HepG2 (cell line): Measurements from ENCODE around the gene BCAS4. TPM values are rescaled to one million over a fixed set of nuclear protein-coding genes. Genes with fewer than 3 reads are reported as not detected.

Experiments used
- ATAC-seq: fragments of 200-7000 bp; cut with Tn5 transposase; 3 replicates; pipeline ENCODE4 v1.9.1; 2020; ENCODE audit warnings: mild to moderate bottlenecking, moderate library complexity
- BruUV-seq: library from RNA; stranded (reverse); fragments of 400-500 nt; replicated peaks from 2 replicates; lab custom pipeline; 2021; lab: Mats Ljungman, UMichigan
- CTCF ChIA-PET: fragments of 300-600 bp; formaldehyde crosslinking; extraction: SDS; loops from one replicate; lab custom pipeline; 2021; ENCODE audit warnings: low total read pairs, inconsistent platforms, low intra/inter-chr PET ratio; lab: Yijun Ruan, JAX
- POLR2A ChIA-PET: fragments of 350-600 bp; sonication (Branson Sonifier 250); formaldehyde crosslinking; loops from one replicate; lab custom pipeline; 2020; ENCODE audit warnings: antibody characterized with exemption, inconsistent platforms; lab: Yijun Ruan, JAX
- DNase-seq: peaks from one replicate; pipeline ENCODE4 v3.0.0-alpha.2; 2015; ENCODE audit warnings: low spot score
- FAIRE-seq: peaks from 3 replicates; lab custom pipeline; 2011; peaks lifted over from hg19 to GRCh38; lab: Jason Lieb, UNC
- H2AFZ ChIP-seq: one replicate; pipeline ENCODE4 v1.6.1; 2011; ENCODE audit warnings: low read length, inconsistent platforms
- H3K27ac ChIP-seq: fragments of 300-600 bp; 3 replicates; pipeline ENCODE4 v1.8.0; 2011; ENCODE audit warnings: mixed run types, mild to moderate bottlenecking, mixed read lengths, low read length, inconsistent platforms; ENCODE audit not compliant: insufficient read depth; ENCODE audit errors: extremely low read length
- H3K27me3 ChIP-seq, 2 experiments: fragments of 200-600 bp in 1 of 2; 2 replicates in 1 of 2; 3 replicates in 1 of 2; pipeline versions ENCODE4 v1.6.0 to v1.8.0; 2011; ENCODE audit warnings: low read length in 2 of 2, mild to moderate bottlenecking in 2 of 2, moderate library complexity in 2 of 2, inconsistent platforms in 1 of 2; ENCODE audit not compliant: insufficient read depth in 2 of 2, control insufficient read depth in 1 of 2
- H3K36me3 ChIP-seq, 2 experiments: fragments of 200-600 bp in 1 of 2; replicated peaks in 1 of 2; 2 replicates in 1 of 2; 3 replicates in 1 of 2; pipeline versions ENCODE4 v1.5.1 to v1.8.0; 2011; ENCODE audit warnings: low read length in 2 of 2, inconsistent platforms in 1 of 2; ENCODE audit not compliant: insufficient read depth in 2 of 2, control insufficient read depth in 1 of 2
- H3K4me1 ChIP-seq: 2 replicates; pipeline ENCODE4 v1.5.1; 2012; ENCODE audit warnings: low read length, inconsistent platforms; ENCODE audit not compliant: insufficient read depth
- H3K4me2 ChIP-seq: 2 replicates; pipeline ENCODE4 v1.6.0; 2011; ENCODE audit warnings: low read depth, low read length, inconsistent platforms
- H3K4me3 ChIP-seq, 3 experiments: fragments of 200-600 bp in 1 of 3; sonication (generic), shearing (Covaris generic) in 1 of 3; replicated peaks in 1 of 3; 2 replicates each; pipeline ENCODE4 v1.5.1; 2011 to 2016; ENCODE audit warnings: low read length in 3 of 3, inconsistent platforms in 2 of 3, low read depth in 2 of 3, mild to moderate bottlenecking in 2 of 3, control low read depth in 1 of 3, mixed read lengths in 1 of 3; ENCODE audit not compliant: insufficient read depth in 1 of 3
- H3K79me2 ChIP-seq: one replicate; pipeline ENCODE4 v1.6.1; 2011; ENCODE audit warnings: low read length, inconsistent platforms; ENCODE audit not compliant: insufficient read depth
- H3K9ac ChIP-seq: 2 replicates; pipeline ENCODE4 v1.6.0; 2011; ENCODE audit warnings: mild to moderate bottlenecking, low read depth, low read length, inconsistent platforms; ENCODE audit not compliant: insufficient read depth
- H3K9me3 ChIP-seq: 2 replicates; pipeline ENCODE4 v1.5.1; 2012; ENCODE audit warnings: mild to moderate bottlenecking, low read length
- H4K20me1 ChIP-seq: 2 replicates; pipeline ENCODE4 v1.6.0; 2011; ENCODE audit warnings: inconsistent platforms, mild to moderate bottlenecking, low read length, moderate library complexity; ENCODE audit not compliant: insufficient read depth
- AHR ChIP-seq: IDR thresholded peaks from 2 replicates; pipeline ENCODE4 v1.6.1; 2018; ENCODE audit warnings: missing genetic modification reagents, missing compliant biosample characterization
- HOXA9 ChIP-seq: sonication (generic); formaldehyde crosslinking; IDR thresholded peaks from 2 replicates; pipeline ENCODE4 v1.8.1; 2022; ENCODE audit warnings: missing genetic modification reagents, mild to moderate bottlenecking, moderate library complexity, borderline replicate concordance
- ZMYM3 ChIP-seq: sonication (generic); formaldehyde crosslinking; IDR thresholded peaks from 2 replicates; pipeline ENCODE4 v1.5.1; 2020; ENCODE audit warnings: mild to moderate bottlenecking, missing genetic modification reagents
- ZNF337 ChIP-seq: sonication (generic); formaldehyde crosslinking; IDR thresholded peaks from 2 replicates; pipeline ENCODE4 v1.5.1; 2020; ENCODE audit warnings: missing genetic modification reagents, low read depth, mild to moderate bottlenecking, borderline replicate concordance
- ZNF543 ChIP-seq: sonication (generic); formaldehyde crosslinking; IDR thresholded peaks from 2 replicates; pipeline ENCODE4 v1.4.0; 2020; ENCODE audit warnings: mild to moderate bottlenecking, missing genetic modification reagents
- ZNF768 ChIP-seq: sonication (generic); formaldehyde crosslinking; IDR thresholded peaks from 2 replicates; pipeline ENCODE4 v1.4.0; 2020; ENCODE audit warnings: missing genetic modification reagents
- WGBS: methylation state at CpG from one replicate; pipeline ENCODE4 v1.1.6; 2017; ENCODE audit warnings: low lambda C conversion rate; 5-methylcytosine and 5-hydroxymethylcytosine counted together
- in situ Hi-C: cut with HindIII; loops from 2 replicates; pipeline ENCODE4 v1.10.0; 2017; ENCODE audit warnings: low pct_unique_long_range_greater_than_20kb; ENCODE audit not compliant: extremely low pct_ligation_motif_present
- intact Hi-C: fragments of 100-400 bp; cut with micrococcal nuclease; formaldehyde crosslinking; loops from one replicate; pipeline ENCODE4 v1.10.0; 2022; ENCODE audit not compliant: unreplicated experiment
- polyA plus RNA-seq, 8 experiments: library from polyadenylated mRNA; depleted of rRNA in 3 of 8; stranded (reverse) in 7 of 8; unstranded in 1 of 8; fragments of >200 nt; fragmentation: Illumina TruSeq in 4 of 8; extraction: Trizol in 4 of 8; gene quantifications; 2 replicates each; pipeline versions ENCODE4 v1.2.1 to v1.2.3, GENCODE V29; 2011 to 2016; ENCODE audit warnings: low read depth in 4 of 8, missing spikeins in 1 of 8, mixed read lengths in 1 of 8; ENCODE audit not compliant: insufficient read depth in 1 of 8
- total RNA-seq, 5 experiments: library from RNA; depleted of rRNA; stranded (reverse); fragments of >200 nt; fragmentation: Illumina TruSeq; extraction: Trizol; gene quantifications; 2 replicates each; pipeline ENCODE4 v1.2.3, GENCODE V29; 2016; ENCODE audit warnings: low read depth in 1 of 5
- TF ChIP-seq, protein P1 (sequence below): sonication (generic); formaldehyde crosslinking; IDR thresholded peaks from 2 replicates; pipeline ENCODE4 v1.5.1; 2020; ENCODE audit warnings: missing genetic modification reagents, mild to moderate bottlenecking, borderline replicate concordance
- TF ChIP-seq, protein P2 (sequence below): sonication (generic); formaldehyde crosslinking; IDR thresholded peaks from 2 replicates; pipeline ENCODE4; 2020; ENCODE audit warnings: missing genetic modification reagents, mild to moderate bottlenecking, borderline replicate concordance

Gene BCAS4
- total and polyA plus RNA-seq, 2 of the 13 experiments (the other 11 are each of a cell fraction or from before 2014, with no cell fraction given), result 7.2 to 8.0 TPM

DNA sequence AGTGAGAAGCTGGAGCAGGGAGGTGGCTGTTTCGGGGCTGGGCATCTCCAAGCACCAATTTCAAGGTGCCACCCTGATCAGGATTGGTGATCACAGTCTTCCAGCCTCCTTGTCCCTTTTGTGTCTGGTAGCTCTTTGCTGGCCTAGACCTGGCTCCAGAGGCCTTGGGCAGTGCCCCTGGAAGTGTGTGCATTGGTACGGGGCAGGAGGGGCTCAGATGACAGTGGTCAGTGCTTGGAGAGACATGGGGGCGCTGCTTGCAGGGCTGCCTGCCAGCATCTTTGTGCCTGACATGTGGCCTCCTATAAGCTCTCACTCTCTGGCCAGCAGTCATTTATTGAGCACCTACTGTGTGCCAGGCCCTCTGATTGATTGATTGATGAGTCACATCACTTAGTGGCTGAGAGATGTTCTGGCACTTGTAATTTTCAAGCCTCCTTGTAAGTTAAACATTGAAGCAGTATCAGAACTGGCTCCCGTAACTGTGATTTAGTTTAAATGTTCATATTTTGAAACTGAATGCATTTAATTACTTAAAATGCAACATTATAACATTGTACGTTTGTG lies 61.7 kb downstream of the BCAS4 start (continued):
- TF ChIP-seq, protein P1, sequence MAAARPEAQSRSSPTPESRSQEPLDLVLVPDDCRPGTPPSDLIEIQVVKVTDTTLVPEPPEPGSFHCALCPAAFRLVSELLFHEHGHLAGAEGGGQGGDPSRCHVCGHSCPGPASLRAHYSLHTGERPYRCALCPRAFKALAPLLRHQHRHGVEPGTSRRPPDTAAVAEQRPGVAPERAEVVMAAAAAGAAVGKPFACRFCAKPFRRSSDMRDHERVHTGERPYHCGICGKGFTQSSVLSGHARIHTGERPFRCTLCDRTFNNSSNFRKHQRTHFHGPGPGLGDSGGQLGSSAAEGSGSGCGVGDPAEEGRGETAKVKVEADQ (CRISPR knock-in tag), result 0 out of 2 replicates have a peak, but pooled peaks have one; percentile 77

DNA sequence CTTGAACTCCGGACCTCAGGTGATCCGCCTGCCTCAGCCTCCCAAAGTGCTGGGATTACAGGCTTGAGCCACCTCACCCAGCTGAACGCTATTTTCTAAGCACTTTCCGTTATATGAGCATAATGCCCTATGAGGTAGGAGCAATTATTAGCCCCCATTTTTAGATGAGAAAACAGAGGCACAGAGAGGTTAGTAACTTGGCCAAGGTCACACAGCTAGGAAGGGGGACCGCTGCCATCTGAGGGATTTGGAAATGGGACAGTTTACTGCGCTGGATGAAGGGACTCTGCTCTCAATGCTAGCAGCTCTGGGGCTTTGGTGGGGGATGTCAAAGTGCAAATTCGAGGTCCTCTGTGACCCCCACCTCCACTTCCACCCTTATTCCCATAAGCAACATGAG lies 62.5 kb downstream of the BCAS4 start:
- POLR2A ChIA-PET, result interaction anchor here (1.2 kb wide), 1 partner anchor 8 kb away, joined by 4 read pairs; no protein-coding TSS in a partner anchor
- Histone ChIP-seq H3K4me1 (peaks cover 33% of the 10 kb centered on the region), H3K9me3 (no peaks in the 10 kb centered on the region), H3K4me2 (no peak overlapping the region), H3K9ac (no peak overlapping the region), H3K27ac (no peak overlapping the region), H4K20me1 (no peaks in the 10 kb centered on the region; the same call in 1 of the 2 replicates), H3K4me3 (no peak overlapping the region), H3K79me2 (no peaks in the 10 kb centered on the region), H3K27me3 (no peaks in the 10 kb centered on the region; a peak in 1 of 5 replicates), H2AFZ (no peak overlapping the region)
- in situ Hi-C loops (no loop called here), intact Hi-C loops (loop anchor here (2.0 to 5.0 kb wide), 2 partner anchors 37 to 70 kb away; no protein-coding TSS in a partner anchor)
- ATAC-seq (no peak), DNase-seq (no peak), FAIRE-seq (no peak)
- WGBS, result 77% methylated on average over 7 of the region's 7 CpGs
- no TSS peak for BruUV-seq
- no peak for TF ChIP-seq AHR (CRISPR knock-in tag)
- no peak for TF ChIP-seq ZNF543
- peak; percentile 53; the same call in 1 of the 2 replicates for TF ChIP-seq ZMYM3 (CRISPR knock-in tag)
- TF ChIP-seq, protein P2, sequence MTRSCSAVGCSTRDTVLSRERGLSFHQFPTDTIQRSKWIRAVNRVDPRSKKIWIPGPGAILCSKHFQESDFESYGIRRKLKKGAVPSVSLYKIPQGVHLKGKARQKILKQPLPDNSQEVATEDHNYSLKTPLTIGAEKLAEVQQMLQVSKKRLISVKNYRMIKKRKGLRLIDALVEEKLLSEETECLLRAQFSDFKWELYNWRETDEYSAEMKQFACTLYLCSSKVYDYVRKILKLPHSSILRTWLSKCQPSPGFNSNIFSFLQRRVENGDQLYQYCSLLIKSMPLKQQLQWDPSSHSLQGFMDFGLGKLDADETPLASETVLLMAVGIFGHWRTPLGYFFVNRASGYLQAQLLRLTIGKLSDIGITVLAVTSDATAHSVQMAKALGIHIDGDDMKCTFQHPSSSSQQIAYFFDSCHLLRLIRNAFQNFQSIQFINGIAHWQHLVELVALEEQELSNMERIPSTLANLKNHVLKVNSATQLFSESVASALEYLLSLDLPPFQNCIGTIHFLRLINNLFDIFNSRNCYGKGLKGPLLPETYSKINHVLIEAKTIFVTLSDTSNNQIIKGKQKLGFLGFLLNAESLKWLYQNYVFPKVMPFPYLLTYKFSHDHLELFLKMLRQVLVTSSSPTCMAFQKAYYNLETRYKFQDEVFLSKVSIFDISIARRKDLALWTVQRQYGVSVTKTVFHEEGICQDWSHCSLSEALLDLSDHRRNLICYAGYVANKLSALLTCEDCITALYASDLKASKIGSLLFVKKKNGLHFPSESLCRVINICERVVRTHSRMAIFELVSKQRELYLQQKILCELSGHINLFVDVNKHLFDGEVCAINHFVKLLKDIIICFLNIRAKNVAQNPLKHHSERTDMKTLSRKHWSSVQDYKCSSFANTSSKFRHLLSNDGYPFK (CRISPR knock-in tag), result no peak
- TF ChIP-seq ZNF768, result peak; percentile 94
- no peak for TF ChIP-seq HOXA9
- no peak for TF ChIP-seq ZNF337 (CRISPR knock-in tag)
- TF ChIP-seq, all 625 proteins: peak for 2
- H3K36me3 ChIP-seq, result no peaks in the 10 kb centered on the region
- CTCF ChIA-PET, result no interaction called here
